Nephron (organoid): ENCODE data around the gene PRKN.

Source experiments
- H3K27ac Mint-ChIP-seq, 3 experiments: 2 replicates each; pipeline ENCODE4 v1.8.0; 2020; ENCODE audit warnings: mixed read lengths in 3 of 3, mild to moderate bottlenecking in 2 of 3, moderate library complexity in 1 of 3
- H3K27me3 Mint-ChIP-seq: 2 replicates; pipeline ENCODE4 v1.8.0; 2021; ENCODE audit warnings: low read depth, mild to moderate bottlenecking, moderate library complexity, mixed read lengths
- H3K36me3 Mint-ChIP-seq: 2 replicates; pipeline ENCODE4 v1.8.0; 2020; ENCODE audit warnings: low read depth, mixed read lengths
- H3K4me1 Mint-ChIP-seq: 2 replicates; pipeline ENCODE4 v1.8.0; 2020; ENCODE audit warnings: mixed read lengths
- H3K4me3 Mint-ChIP-seq, 3 experiments: 2 replicates each; pipeline ENCODE4 v1.8.0; 2020; ENCODE audit warnings: mild to moderate bottlenecking in 3 of 3, mixed read lengths in 3 of 3, moderate library complexity in 2 of 3
- H3K9me3 Mint-ChIP-seq: 2 replicates; pipeline ENCODE4 v1.8.0; 2020; ENCODE audit warnings: mixed read lengths
- CTCF ChIP-seq, 3 experiments: fragments of 200-600 bp; sonication (generic); IDR thresholded peaks; one replicate each; pipeline ENCODE4 v1.5.0; 2021; ENCODE audit warnings: antibody characterized with exemption in 3 of 3; ENCODE audit not compliant: unreplicated experiment in 3 of 3

PRKN gene

GRCh38 chr6:162187168-162187935 is 540.2 kb downstream of the PRKN start:
- Mint-ChIP-seq H3K4me1 (no peaks in the 10 kb centered on the region), H3K27ac (no peak overlapping the region), H3K4me3 (no peak overlapping the region), H3K9me3 (peaks cover 3% of the 10 kb centered on the region), H3K27me3 (peaks cover 3% of the 10 kb centered on the region), H3K36me3 (no peaks in the 10 kb centered on the region)
- no peak for TF ChIP-seq CTCF (IDR thresholded peaks at IDR 0.05; ENCODE audit: unreplicated experiment in 3 of 3)

- H3K4me1 Mint-ChIP-seq: peaks cover 3% of the 10 kb centered on the region
- no peaks in the 10 kb centered on the region for H3K36me3 Mint-ChIP-seq
- TF ChIP-seq CTCF (IDR thresholded peaks at IDR 0.05; ENCODE audit: unreplicated experiment in 3 of 3): no peak
- no peak overlapping the region for H3K27ac Mint-ChIP-seq
- H3K4me3 Mint-ChIP-seq: no peak overlapping the region
- peaks cover 3% of the 10 kb centered on the region for H3K9me3 Mint-ChIP-seq
- peaks cover 3% of the 10 kb centered on the region for H3K27me3 Mint-ChIP-seq
These were observed 543.1 kb downstream of the PRKN start for GRCh38 chr6:162184465-162184864.

- H3K36me3 Mint-ChIP-seq: no peaks in the 10 kb centered on the region
- H3K4me1 Mint-ChIP-seq: peaks cover 22% of the 10 kb centered on the region
- TF ChIP-seq CTCF (IDR thresholded peaks at IDR 0.05; ENCODE audit: unreplicated experiment in 3 of 3): no peak
- H3K27me3 Mint-ChIP-seq: no peaks in the 10 kb centered on the region
- no peak overlapping the region for H3K4me3 Mint-ChIP-seq
- H3K27ac Mint-ChIP-seq: no peak overlapping the region
- H3K9me3 Mint-ChIP-seq: no peaks in the 10 kb centered on the region
These were observed 545.7 kb downstream of the PRKN start for GRCh38 chr6:162181741-162182401.

- TF ChIP-seq CTCF (IDR thresholded peaks at IDR 0.05; ENCODE audit: unreplicated experiment in 3 of 3): no peak
- Mint-ChIP-seq H3K9me3 (no peaks in the 10 kb centered on the region), H3K4me1 (peaks cover 22% of the 10 kb centered on the region), H3K4me3 (no peak overlapping the region), H3K36me3 (no peaks in the 10 kb centered on the region), H3K27ac (no peak overlapping the region), H3K27me3 (no peaks in the 10 kb centered on the region)
These were observed 546.5 kb downstream of the PRKN start for GRCh38 chr6:162181111-162181510.

GRCh38 chr6:162179196-162179951 is 548.2 kb downstream of the PRKN start:
- no peak for TF ChIP-seq CTCF (IDR thresholded peaks at IDR 0.05; ENCODE audit: unreplicated experiment in 3 of 3)
- no peaks in the 10 kb centered on the region for H3K27me3 Mint-ChIP-seq
- H3K4me3 Mint-ChIP-seq: no peak overlapping the region
- H3K36me3 Mint-ChIP-seq: no peaks in the 10 kb centered on the region
- H3K4me1 Mint-ChIP-seq: peaks cover 22% of the 10 kb centered on the region
- no peak overlapping the region for H3K27ac Mint-ChIP-seq
- H3K9me3 Mint-ChIP-seq: no peaks in the 10 kb centered on the region
